Right lobe of liver (tissue), 6 donors: ENCODE measurements around the gene CRYBA4. TPM values are rescaled to one million over a fixed set of nuclear protein-coding genes. Genes with fewer than 3 reads are reported as not detected.

Experiments used
- ATAC-seq, 4 donors: fragments of 200-7000 bp; cut with Tn5 transposase; one replicate each; pipeline ENCODE4 v1.9.1; 2020; ENCODE audit warnings: mild to moderate bottlenecking in 4 of 4, moderate library complexity in 4 of 4
- DNase-seq, 3 donors: peaks; one replicate each; pipeline ENCODE4 v3.0.0-alpha.2; 2020
- H3K27ac ChIP-seq, 3 donors: fragments of 200-600 bp; one replicate each; pipeline ENCODE4 v1.8.0; 2022
- H3K27me3 ChIP-seq, 2 donors: fragments of 200-600 bp; one replicate each; pipeline ENCODE4 v1.8.0; 2022
- H3K36me3 ChIP-seq, 4 donors: fragments of 200-600 bp; sonication (generic) in 1 of 4; one replicate each; pipeline versions ENCODE4 v1.5.1 to v1.8.0; 2017 to 2022; ENCODE audit warnings: control low read depth in 1 of 4
- H3K4me1 ChIP-seq, 4 donors: fragments of 200-600 bp; sonication (generic) in 1 of 4; one replicate each; pipeline versions ENCODE4 v1.5.1 to v1.8.0; 2017 to 2022; ENCODE audit warnings: control low read depth in 1 of 4
- H3K4me3 ChIP-seq, 3 donors: fragments of 200-600 bp; one replicate each; pipeline ENCODE4 v1.8.0; 2022
- H3K9me3 ChIP-seq, 4 donors: fragments of 200-600 bp; sonication (generic) in 1 of 4; one replicate each; pipeline versions ENCODE4 v1.5.1 to v1.8.0; 2017 to 2022; ENCODE audit warnings: control low read depth in 1 of 4
- POLR2A ChIP-seq: fragments of 450-650 bp; IDR thresholded peaks from one replicate; pipeline ENCODE4 v1.6.1; 2017; ENCODE audit warnings: antibody characterized with exemption, mild to moderate bottlenecking
- WGBS: methylation state at CpG from one replicate; pipeline ENCODE4 v1.1.6; 2018; ENCODE audit warnings: low coverage, low lambda C conversion rate; ENCODE audit not compliant: insufficient coverage; ENCODE audit errors: missing lambda C conversion rate; 5-methylcytosine and 5-hydroxymethylcytosine counted together
- intact Hi-C, 2 donors: fragments of 100-400 bp; cut with DNase I; formaldehyde crosslinking; loops; one replicate each; pipeline versions ENCODE4 v1.11.2 to v1.14.1; 2022
- total RNA-seq, 6 experiments: library from RNA; depleted of rRNA in 2 of 6; stranded (reverse); fragments of >200 nt in 2 of 6; fragmentation: NEBNext Ultra II Directional in 3 of 6; extraction: Animal tissue kit (Norgen Biotek cat#: 25700) in 3 of 6; gene quantifications; one replicate each; pipeline versions ENCODE4 v1.1.0 to v1.2.4, GENCODE V29; 2016 to 2023
- TF ChIP-seq, protein P1 (sequence below), 4 donors: fragments of 200-600 bp in 3 of 4; fragments of 450-650 bp in 1 of 4; IDR thresholded peaks; one replicate each; pipeline versions ENCODE4 v1.5.1 to v1.8.0; 2016 to 2022; ENCODE audit warnings: antibody characterized with exemption in 4 of 4, mild to moderate bottlenecking in 2 of 4
- donor health status: DM: no; HTN: yes; CAD: no.
- donor health status: DM: no; HTN: no; CAD: no.
- donor health status: DM: no; HTN: no; CAD: no.
- donor health status: DM: no; HTN: yes; CAD: no.
- donor health status: DM: no; HTN: yes; CAD: no.

CRYBA4 gene
- total RNA-seq, 6 experiments from 2014 or later: not detected

DNA sequence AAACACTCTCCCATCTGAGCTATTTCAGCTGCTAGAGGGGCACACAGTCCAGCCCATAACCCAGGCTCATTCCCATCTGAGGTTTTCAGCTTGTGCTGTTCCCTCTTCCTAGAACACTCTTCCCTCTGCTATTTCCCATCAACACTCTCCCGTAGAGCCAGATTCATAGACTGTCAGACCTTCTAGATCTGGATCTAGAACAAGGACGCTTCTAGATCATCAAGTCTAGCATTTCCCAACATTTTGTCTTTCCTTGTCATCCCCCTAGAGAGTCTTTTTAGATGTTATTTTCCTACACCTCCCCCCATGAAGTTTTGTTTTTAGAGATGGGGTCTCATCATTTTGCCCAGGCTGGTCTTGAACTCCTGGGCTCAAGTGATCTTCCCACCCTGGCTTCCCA, 13.4 kb downstream of the CRYBA4 start:
- 75% methylated on average over 2 of the region's 2 CpGs for WGBS
- Histone ChIP-seq H3K27me3 (no peaks in the 10 kb centered on the region), H3K9me3 (no peaks in the 10 kb centered on the region), H3K4me3 (no peak overlapping the region), H3K4me1 (no peaks in the 10 kb centered on the region), H3K27ac (no peak overlapping the region), H3K36me3 (no peaks in the 10 kb centered on the region)
- DNase-seq (no peak), ATAC-seq (no peak)
- TF ChIP-seq POLR2A: no peak
- TF ChIP-seq, protein P1, sequence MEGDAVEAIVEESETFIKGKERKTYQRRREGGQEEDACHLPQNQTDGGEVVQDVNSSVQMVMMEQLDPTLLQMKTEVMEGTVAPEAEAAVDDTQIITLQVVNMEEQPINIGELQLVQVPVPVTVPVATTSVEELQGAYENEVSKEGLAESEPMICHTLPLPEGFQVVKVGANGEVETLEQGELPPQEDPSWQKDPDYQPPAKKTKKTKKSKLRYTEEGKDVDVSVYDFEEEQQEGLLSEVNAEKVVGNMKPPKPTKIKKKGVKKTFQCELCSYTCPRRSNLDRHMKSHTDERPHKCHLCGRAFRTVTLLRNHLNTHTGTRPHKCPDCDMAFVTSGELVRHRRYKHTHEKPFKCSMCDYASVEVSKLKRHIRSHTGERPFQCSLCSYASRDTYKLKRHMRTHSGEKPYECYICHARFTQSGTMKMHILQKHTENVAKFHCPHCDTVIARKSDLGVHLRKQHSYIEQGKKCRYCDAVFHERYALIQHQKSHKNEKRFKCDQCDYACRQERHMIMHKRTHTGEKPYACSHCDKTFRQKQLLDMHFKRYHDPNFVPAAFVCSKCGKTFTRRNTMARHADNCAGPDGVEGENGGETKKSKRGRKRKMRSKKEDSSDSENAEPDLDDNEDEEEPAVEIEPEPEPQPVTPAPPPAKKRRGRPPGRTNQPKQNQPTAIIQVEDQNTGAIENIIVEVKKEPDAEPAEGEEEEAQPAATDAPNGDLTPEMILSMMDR (IDR thresholded peaks at IDR 0.05): no peak
- intact Hi-C loops: no loop called here

DNA sequence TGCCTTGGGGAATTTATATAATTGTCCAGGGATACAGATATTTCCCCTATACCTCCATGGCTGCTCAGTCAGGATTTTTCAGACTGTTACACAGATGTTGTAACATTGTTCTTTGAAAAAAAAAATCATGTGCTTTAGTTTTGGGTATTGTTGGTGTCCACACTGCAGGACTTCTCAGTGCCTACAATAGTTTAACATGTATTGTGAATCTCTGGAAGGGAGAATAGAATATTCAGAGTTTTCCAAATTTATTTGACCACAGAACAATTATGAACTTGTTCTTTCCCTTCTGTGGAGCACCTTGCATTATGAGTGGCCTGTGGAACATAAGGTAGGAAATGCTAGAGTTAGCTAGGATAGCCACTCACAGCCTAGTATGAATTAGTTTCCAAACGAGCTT, 14.5 kb downstream of the CRYBA4 start:
- 29% methylated on average over 1 of the region's 1 CpG for WGBS
- no peaks in the 10 kb centered on the region for H3K27me3 ChIP-seq
- no peak for ATAC-seq

DNA sequence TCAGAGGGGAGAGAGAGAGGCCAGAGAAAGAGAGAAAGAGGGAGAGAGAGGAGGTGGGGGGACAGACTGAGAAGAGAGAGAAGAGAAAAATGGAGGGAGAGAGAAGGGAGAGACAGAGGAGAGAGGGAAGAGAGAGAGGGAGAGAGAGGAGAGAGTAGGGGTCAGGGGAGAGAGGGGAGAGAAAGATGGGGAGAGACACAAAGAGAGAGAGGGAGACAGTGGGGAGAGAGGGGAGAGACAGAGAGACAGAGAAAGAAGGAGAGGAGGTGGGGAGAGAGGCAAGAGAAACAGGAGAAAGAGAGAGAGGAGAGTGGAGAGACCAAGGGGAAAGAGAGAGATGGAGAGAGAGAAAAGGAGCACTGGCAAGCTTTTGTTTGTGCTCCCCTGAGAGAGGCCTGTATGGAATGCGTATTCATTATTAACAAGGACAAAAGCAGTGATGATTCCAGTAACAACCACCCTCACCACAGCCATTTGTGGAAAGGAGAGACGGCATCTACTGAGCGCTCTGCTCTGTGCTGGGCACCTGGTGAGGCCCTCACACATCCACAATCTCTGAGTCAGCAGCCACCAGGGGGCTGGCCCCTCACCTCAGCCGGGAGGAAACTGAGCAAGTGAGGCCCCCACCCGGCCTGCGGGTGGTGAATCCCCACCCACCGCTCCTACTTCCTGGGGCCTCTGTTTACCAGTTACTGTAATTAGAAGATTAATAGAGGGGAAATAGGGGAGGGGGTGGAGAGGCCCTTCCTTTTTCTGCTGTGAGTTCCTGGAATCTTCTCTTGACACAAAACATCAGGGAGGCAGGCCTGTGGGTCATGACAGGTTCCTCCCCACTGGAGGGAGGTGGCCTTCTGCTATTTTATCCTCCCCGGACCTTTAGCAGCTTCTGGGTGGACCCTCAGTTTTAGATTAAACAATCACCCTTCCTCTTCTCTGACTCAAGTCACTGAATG, 21.0 kb downstream of the CRYBA4 start:
- TF ChIP-seq, protein P1 (IDR thresholded peaks at IDR 0.05): peak in 1 of 4 donors; percentile 6
- TF ChIP-seq POLR2A: no peak
- intact Hi-C loops: no loop called here
- no peak overlapping the region for H3K4me3 ChIP-seq
- ATAC-seq: peak in 3 of 4 donors; percentile 3 to 14 (median 4)
- H3K4me1 ChIP-seq: peaks cover 0 to 4% (median 0%) of the 10 kb centered on the region in 4 donors
- H3K27ac ChIP-seq: no peak overlapping the region
- no peaks in the 10 kb centered on the region for H3K36me3 ChIP-seq
- 30% methylated on average over 4 of the region's 8 CpGs for WGBS
- peak in 1 of 3 donors; percentile 40 for DNase-seq
- H3K27me3 ChIP-seq: no peaks in the 10 kb centered on the region
- H3K9me3 ChIP-seq: no peaks in the 10 kb centered on the region

More for the DNA sequence above, 14.5 kb downstream of the CRYBA4 start:
- intact Hi-C loops: no loop called here
- no peak overlapping the region for H3K27ac ChIP-seq
- no peaks in the 10 kb centered on the region for H3K9me3 ChIP-seq
- no peaks in the 10 kb centered on the region for H3K36me3 ChIP-seq
- no peak overlapping the region for H3K4me3 ChIP-seq
- no peaks in the 10 kb centered on the region for H3K4me1 ChIP-seq
- no peak for DNase-seq
- TF ChIP-seq POLR2A: no peak
- TF ChIP-seq, protein P1 (IDR thresholded peaks at IDR 0.05): no peak

DNA sequence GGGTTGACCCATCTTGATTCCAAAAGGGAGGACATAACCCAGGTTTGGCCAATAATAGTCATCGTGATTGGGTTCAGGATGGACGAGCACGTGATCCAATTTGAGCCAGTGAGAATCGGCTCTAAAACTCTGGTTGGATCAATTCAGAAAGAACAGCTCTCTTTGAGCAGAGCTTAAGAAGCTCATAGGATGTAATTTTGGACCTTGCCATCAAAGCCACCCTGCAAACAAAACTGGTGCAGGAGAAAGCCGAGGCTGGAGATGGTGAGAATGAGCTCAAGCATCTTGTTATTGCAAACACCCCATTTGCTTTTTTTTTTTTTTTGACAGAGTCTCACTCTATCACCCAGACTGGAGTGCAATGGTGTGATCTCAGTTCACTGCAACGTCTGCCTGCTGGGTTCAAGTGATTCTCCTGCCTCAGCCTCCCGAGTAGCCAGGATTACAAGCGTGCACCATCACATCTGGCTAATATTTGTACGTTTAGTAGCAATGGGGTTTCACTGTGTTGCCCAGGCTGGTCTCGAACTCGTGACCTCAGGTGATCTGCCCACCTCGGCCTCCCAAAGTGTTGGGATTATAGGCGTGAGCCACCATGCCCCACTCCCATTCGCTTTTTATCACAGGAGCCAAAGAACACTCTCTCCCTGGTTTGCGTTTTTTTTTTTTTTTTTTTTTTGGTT, 21.8 kb downstream of the CRYBA4 start:
- ATAC-seq: no peak
- TF ChIP-seq POLR2A: no peak
- TF ChIP-seq, protein P1 (IDR thresholded peaks at IDR 0.05): no peak
- H3K36me3 ChIP-seq: no peaks in the 10 kb centered on the region
- no peaks in the 10 kb centered on the region for H3K27me3 ChIP-seq
- intact Hi-C loops: no loop called here
- peaks cover 0 to 4% (median 0%) of the 10 kb centered on the region in 4 donors for H3K4me1 ChIP-seq
- DNase-seq: no peak
- H3K4me3 ChIP-seq: no peak overlapping the region
- WGBS: 71% methylated on average over 10 of the region's 15 CpGs
- no peak overlapping the region for H3K27ac ChIP-seq
- no peaks in the 10 kb centered on the region for H3K9me3 ChIP-seq
